SK-N-SH (cell line): ENCODE measurements around the gene SNX10. TPM values are rescaled to one million over a fixed set of nuclear protein-coding genes. Genes with fewer than 3 reads are reported as not detected.
A peak's percentile ranks its signal among the peaks of the same experiment; 100 is the strongest.

Source experiments
- CTCF ChIA-PET: fragments of 300-600, 350-600 bp; formaldehyde crosslinking; extraction: SDS; loops from one replicate; lab custom pipeline; 2021; lab: Yijun Ruan, JAX
- POLR2A ChIA-PET: fragments of 350-600 bp; sonication (Branson Sonifier 250); formaldehyde crosslinking; extraction: SDS; loops from one replicate; lab custom pipeline; 2020; ENCODE audit warnings: antibody characterized with exemption, inconsistent platforms; lab: Yijun Ruan, JAX
- DNase-seq: peaks from one replicate; pipeline ENCODE4 v3.0.0; 2012
- H2AFZ ChIP-seq: fragments of 200-600 bp; sonication (generic); 2 replicates; pipeline ENCODE4 v1.8.1; 2016; ENCODE audit warnings: antibody characterized with exemption, mild to moderate bottlenecking, low read depth
- H3F3A ChIP-seq: fragments of 200-600 bp; sonication (generic); replicated peaks from 2 replicates; pipeline ENCODE3; 2016; ENCODE audit warnings: antibody characterized with exemption, mild to moderate bottlenecking; ENCODE audit not compliant: insufficient read depth
- H3K27ac ChIP-seq, 2 experiments: fragments of 200-500 bp in 1 of 2; fragments of 200-600 bp in 1 of 2; sonication (Bioruptor generic) in 1 of 2; sonication (generic), shearing (Covaris generic) in 1 of 2; 2 replicates each; pipeline versions ENCODE4 v1.5.1 to v1.6.1; 2014 to 2016; ENCODE audit warnings: low read depth in 2 of 2, inconsistent platforms in 1 of 2, low read length in 1 of 2, mild to moderate bottlenecking in 1 of 2, mixed read lengths in 1 of 2
- H3K27me3 ChIP-seq: fragments of 200-600 bp; sonication (generic), shearing (Covaris generic); 2 replicates; pipeline ENCODE4 v1.6.1; 2016; ENCODE audit warnings: mixed run types; ENCODE audit not compliant: insufficient read depth
- H3K36me3 ChIP-seq, 2 experiments: fragments of 200-500 bp in 1 of 2; fragments of 200-600 bp in 1 of 2; sonication (Bioruptor generic) in 1 of 2; sonication (generic) in 1 of 2; replicated peaks in 1 of 2; 2 replicates each; pipeline versions ENCODE3 to v1.5.1; 2014 to 2016; ENCODE audit warnings: low read length in 1 of 2, mild to moderate bottlenecking in 1 of 2; ENCODE audit not compliant: insufficient read depth in 2 of 2, control insufficient read depth in 1 of 2
- H3K4me1 ChIP-seq, 2 experiments: fragments of 200-500 bp in 1 of 2; fragments of 200-600 bp in 1 of 2; sonication (Bioruptor generic) in 1 of 2; sonication (generic), shearing (Covaris generic) in 1 of 2; 2 replicates each; pipeline versions ENCODE4 v1.5.1 to v1.6.1; 2014 to 2016; ENCODE audit warnings: low read depth in 1 of 2, low read length in 1 of 2, mixed run types in 1 of 2; ENCODE audit not compliant: insufficient read depth in 2 of 2, control insufficient read depth in 1 of 2
- H3K4me2 ChIP-seq: fragments of 200-600 bp; sonication (generic), shearing (Covaris generic); 2 replicates; pipeline ENCODE4 v1.6.1; 2017; ENCODE audit warnings: mixed run types
- H3K4me3 ChIP-seq, 2 experiments: fragments of 200-500 bp in 1 of 2; fragments of 200-600 bp in 1 of 2; sonication (Bioruptor generic) in 1 of 2; sonication (generic), shearing (Covaris generic) in 1 of 2; 2 replicates each; pipeline versions ENCODE4 v1.5.1 to v1.8.1; 2014 to 2016; ENCODE audit warnings: low read depth in 2 of 2, inconsistent platforms in 1 of 2, low read length in 1 of 2, mild to moderate bottlenecking in 1 of 2, mixed read lengths in 1 of 2, moderate library complexity in 1 of 2
- H3K79me2 ChIP-seq: fragments of 200-600 bp; sonication (generic); 2 replicates; pipeline ENCODE4 v1.8.1; 2017; ENCODE audit warnings: mild to moderate bottlenecking; ENCODE audit not compliant: insufficient read depth
- H3K9ac ChIP-seq: fragments of 200-600 bp; sonication (generic); 2 replicates; pipeline ENCODE4 v1.6.1; 2017; ENCODE audit warnings: mixed run types
- H3K9me2 ChIP-seq: fragments of 200-600 bp; sonication (generic); 2 replicates; pipeline ENCODE4 v1.6.1; 2017; ENCODE audit warnings: mixed run types
- H3K9me3 ChIP-seq: fragments of 200-600 bp; sonication (generic); 2 replicates; pipeline ENCODE4 v1.6.1; 2017; ENCODE audit warnings: mixed run types, mild to moderate bottlenecking, moderate library complexity
- H4K20me1 ChIP-seq: fragments of 200-600 bp; sonication (generic); 2 replicates; pipeline ENCODE4 v1.6.1; 2017; ENCODE audit warnings: mild to moderate bottlenecking, mixed run types; ENCODE audit not compliant: insufficient read depth
- ELF1 ChIP-seq: IDR thresholded peaks from 2 replicates; pipeline ENCODE4 v1.4.0; 2012
- GABPA ChIP-seq: IDR thresholded peaks from 2 replicates; pipeline ENCODE4 v1.4.0; 2012; ENCODE audit warnings: low read depth, mild to moderate bottlenecking
- MEF2A ChIP-seq: IDR thresholded peaks from 2 replicates; pipeline ENCODE4 v1.4.0; 2012; ENCODE audit warnings: low read depth, borderline replicate concordance
- NRF1 ChIP-seq: IDR thresholded peaks from 2 replicates; pipeline ENCODE4 v1.6.1; 2012; ENCODE audit warnings: low read depth, mild to moderate bottlenecking, low read length
- RCOR1 ChIP-seq: fragments of 150-350 bp; IDR thresholded peaks from 2 replicates; pipeline ENCODE4 v1.6.1; 2017; ENCODE audit warnings: antibody characterized with exemption, low read length
- RXRA ChIP-seq: IDR thresholded peaks from 2 replicates; pipeline ENCODE4 v1.4.0; 2012; ENCODE audit warnings: low read depth, mild to moderate bottlenecking, borderline replicate concordance
- TCF12 ChIP-seq: IDR thresholded peaks from 2 replicates; pipeline ENCODE4 v1.4.0; 2012
- WGBS: methylation state at CpG from one replicate; pipeline ENCODE4 v1.1.6; 2017; ENCODE audit warnings: low lambda C conversion rate; 5-methylcytosine and 5-hydroxymethylcytosine counted together
- polyA plus RNA-seq, 3 experiments: library from polyadenylated mRNA; depleted of rRNA; stranded (reverse); fragments of >200 nt; gene quantifications; 2 replicates each; pipeline ENCODE4 v1.2.3, GENCODE V29; 2012
- TF ChIP-seq, protein P1 (sequence below): fragments of 150-350 bp; IDR thresholded peaks from 2 replicates; pipeline ENCODE4 v1.6.1; 2017; ENCODE audit warnings: antibody characterized with exemption, low read length, low read depth, borderline replicate concordance
- TF ChIP-seq, protein P2 (sequence below): IDR thresholded peaks from 2 replicates; pipeline ENCODE4 v1.4.0; 2012; ENCODE audit warnings: low read depth, borderline replicate concordance
- TF ChIP-seq, protein P3 (sequence below): IDR thresholded peaks from 2 replicates; pipeline ENCODE4 v1.6.1; 2012; ENCODE audit warnings: mild to moderate bottlenecking, low read depth, low read length, moderate library complexity

Gene SNX10
- polyA plus RNA-seq, 1 of the 3 experiments (the other 2 are of a cell fraction), result 0.02 TPM

DNA sequence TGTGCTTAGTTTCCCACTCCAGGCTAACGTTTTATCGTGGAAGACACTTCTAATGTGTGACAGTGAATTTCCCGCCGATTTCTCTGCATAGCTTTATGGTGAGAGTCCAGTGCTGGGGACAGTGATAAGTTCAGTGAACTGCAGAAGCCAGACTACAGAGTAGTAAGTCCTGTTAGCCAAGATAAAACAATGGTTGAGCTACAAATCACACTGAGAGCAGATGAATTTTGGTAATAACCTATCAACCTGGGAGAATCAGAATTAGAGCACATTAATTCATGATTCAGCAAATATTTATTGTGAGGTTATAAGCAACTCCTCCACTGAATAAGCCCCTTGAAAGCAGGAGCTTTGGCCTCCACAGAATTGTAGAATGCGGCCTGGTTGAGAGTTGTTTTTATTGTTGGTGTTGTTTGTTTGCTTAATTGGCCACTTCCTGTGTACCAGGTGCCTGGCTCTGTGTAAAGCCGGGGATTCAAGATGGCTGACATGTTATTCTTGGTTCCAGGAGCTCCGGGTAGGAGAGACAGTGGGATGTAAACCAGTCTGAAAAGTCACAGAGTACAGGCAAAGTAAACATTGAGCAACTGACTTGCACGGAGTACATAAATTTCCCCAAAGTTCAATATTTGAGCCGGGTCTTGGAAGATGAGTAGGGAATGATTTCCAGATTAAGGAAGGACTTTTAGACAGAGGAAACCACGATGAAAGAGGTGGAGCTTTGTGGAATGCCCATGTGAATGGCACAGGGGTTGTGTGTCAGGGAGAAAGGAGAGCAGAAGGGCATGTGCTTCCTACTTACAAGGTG lies 112.7 kb downstream of the SNX10 start:
- TF ChIP-seq NRF1 (no peak), ELF1 (0 out of 2 replicates have a peak, but pooled peaks have one; percentile 8)
- Histone ChIP-seq H3K9me2 (no peaks in the 10 kb centered on the region; the same call in 1 of the 2 replicates), H3K9me3 (no peaks in the 10 kb centered on the region), H3K9ac (no peak overlapping the region), H3F3A (no peaks in the 10 kb centered on the region), H2AFZ (no peak overlapping the region), H3K36me3 (no peaks in the 10 kb centered on the region), H4K20me1 (no peaks in the 10 kb centered on the region), H3K4me3 (no peak overlapping the region), H3K4me2 (no peak overlapping the region), H3K27ac (no peak overlapping the region), H3K4me1 (peaks cover 0 to 9% of the 10 kb centered on the region in 2 experiments; a peak in 1 of 4 replicates), H3K27me3 (0 out of 2 replicates have a peak, but pooled peaks cover 10% of the 10 kb centered on the region), H3K79me2 (no peaks in the 10 kb centered on the region)
- DNase-seq, result no peak
- CTCF ChIA-PET, result interaction anchor here (0.6 to 2.1 kb wide), 13 partner anchors 9 to 757 kb away, joined by 3 to 7 read pairs (median 3); no protein-coding TSS in a partner anchor
- POLR2A ChIA-PET, result no interaction called here
- 56% methylated on average over 10 of the region's 10 CpGs for WGBS

DNA sequence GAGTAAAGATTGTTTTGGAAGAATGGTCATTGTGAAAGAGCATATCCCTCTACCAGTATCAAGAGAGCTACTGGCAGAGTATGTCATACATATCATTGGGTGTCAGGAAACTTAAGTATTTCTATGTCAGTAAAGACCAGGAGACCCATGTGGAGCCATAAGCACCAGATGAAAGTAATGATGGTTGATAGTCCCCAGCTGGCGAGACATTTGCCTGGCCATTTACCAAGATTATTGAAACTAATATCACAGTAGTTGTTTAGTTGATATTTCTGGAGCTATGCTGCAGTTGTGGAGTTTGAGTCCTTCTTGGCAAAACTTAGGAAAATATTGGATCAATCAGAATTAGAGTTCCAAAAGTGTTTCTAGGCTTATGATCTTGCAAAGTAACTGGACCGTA lies 114.8 kb downstream of the SNX10 start:
- Histone ChIP-seq H3K4me2 (no peak overlapping the region), H3F3A (no peaks in the 10 kb centered on the region), H3K9me2 (no peaks in the 10 kb centered on the region; the same call in 1 of the 2 replicates), H3K27ac (no peak overlapping the region), H3K36me3 (no peaks in the 10 kb centered on the region), H3K27me3 (no peaks in the 10 kb centered on the region), H3K4me3 (no peak overlapping the region), H2AFZ (no peak overlapping the region), H4K20me1 (no peaks in the 10 kb centered on the region), H3K79me2 (no peaks in the 10 kb centered on the region), H3K9me3 (no peaks in the 10 kb centered on the region), H3K4me1 (no peaks in the 10 kb centered on the region), H3K9ac (no peak overlapping the region)
- CTCF ChIA-PET, result no interaction called here
- POLR2A ChIA-PET, result no interaction called here
- DNase-seq, result no peak
- WGBS, result 70% methylated on average over 2 of the region's 2 CpGs
- TF ChIP-seq, protein P1, sequence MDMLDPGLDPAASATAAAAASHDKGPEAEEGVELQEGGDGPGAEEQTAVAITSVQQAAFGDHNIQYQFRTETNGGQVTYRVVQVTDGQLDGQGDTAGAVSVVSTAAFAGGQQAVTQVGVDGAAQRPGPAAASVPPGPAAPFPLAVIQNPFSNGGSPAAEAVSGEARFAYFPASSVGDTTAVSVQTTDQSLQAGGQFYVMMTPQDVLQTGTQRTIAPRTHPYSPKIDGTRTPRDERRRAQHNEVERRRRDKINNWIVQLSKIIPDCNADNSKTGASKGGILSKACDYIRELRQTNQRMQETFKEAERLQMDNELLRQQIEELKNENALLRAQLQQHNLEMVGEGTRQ, result no peak
- TF ChIP-seq TCF12 (no peak), GABPA (no peak), RXRA (no peak)

DNA sequence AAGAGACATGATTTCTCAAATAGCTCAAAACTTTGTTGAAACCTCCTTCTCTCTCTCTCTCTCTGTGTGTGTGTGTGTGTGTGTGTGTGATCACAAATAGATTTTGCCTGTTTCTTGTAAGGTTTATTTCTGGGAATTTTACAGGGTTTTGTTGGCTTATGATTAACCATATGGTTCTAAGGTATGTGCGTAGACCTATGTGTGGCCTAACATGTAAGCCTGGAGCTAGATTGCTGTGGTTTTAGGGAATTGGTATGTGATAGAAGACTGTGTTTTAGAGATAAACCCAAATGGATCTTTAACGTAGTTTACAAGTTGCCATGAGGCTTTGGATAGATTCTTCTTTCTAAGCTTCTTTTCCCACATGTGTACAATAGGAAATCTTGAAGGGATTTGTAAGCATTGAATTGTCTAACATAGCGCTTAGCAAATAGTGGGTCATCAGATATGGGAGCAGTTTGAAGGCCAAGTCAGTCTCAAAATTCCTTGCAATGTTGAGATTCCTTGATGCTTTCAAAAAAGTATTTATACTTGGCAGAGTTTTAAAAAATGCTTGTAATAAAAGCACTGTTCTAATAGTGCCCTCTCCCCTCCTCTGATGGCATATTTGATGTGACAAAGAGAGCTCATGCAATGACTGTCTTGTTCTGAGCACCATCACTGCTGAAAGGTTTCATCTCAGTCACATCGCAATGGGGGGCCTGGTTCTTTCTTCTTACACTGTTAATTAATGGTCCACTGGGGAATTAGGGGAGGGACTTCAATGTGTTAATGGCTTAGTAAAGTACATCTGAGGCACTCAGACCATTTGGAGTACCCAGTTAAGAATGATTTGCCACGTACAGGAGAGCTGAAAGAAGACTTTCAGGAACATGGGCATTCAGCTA lies 118.2 kb downstream of the SNX10 start:
- no peaks in the 10 kb centered on the region; a peak in 1 of 4 replicates for H3K4me1 ChIP-seq
- H3K4me2 ChIP-seq, result no peak overlapping the region
- no peak overlapping the region for H3K4me3 ChIP-seq
- DNase-seq, result no peak
- 52% methylated on average over 5 of the region's 5 CpGs for WGBS
- ChIA-PET CTCF (interaction anchor here (0.9 to 2.8 kb wide), 11 partner anchors 10 to 258 kb away, joined by 3 to 11 read pairs (median 3); no protein-coding TSS in a partner anchor), POLR2A (no interaction called here)
- no peaks in the 10 kb centered on the region; the same call in 1 of the 2 replicates for H3K9me2 ChIP-seq
- H3F3A ChIP-seq, result no peaks in the 10 kb centered on the region
- no peaks in the 10 kb centered on the region for H4K20me1 ChIP-seq
- no peaks in the 10 kb centered on the region for H3K79me2 ChIP-seq
- H2AFZ ChIP-seq, result no peak overlapping the region
- H3K27ac ChIP-seq, result no peak overlapping the region
- H3K9ac ChIP-seq, result no peak overlapping the region
- no peaks in the 10 kb centered on the region for H3K9me3 ChIP-seq
- H3K27me3 ChIP-seq, result no peaks in the 10 kb centered on the region
- H3K36me3 ChIP-seq, result no peaks in the 10 kb centered on the region
- TF ChIP-seq, protein P2, sequence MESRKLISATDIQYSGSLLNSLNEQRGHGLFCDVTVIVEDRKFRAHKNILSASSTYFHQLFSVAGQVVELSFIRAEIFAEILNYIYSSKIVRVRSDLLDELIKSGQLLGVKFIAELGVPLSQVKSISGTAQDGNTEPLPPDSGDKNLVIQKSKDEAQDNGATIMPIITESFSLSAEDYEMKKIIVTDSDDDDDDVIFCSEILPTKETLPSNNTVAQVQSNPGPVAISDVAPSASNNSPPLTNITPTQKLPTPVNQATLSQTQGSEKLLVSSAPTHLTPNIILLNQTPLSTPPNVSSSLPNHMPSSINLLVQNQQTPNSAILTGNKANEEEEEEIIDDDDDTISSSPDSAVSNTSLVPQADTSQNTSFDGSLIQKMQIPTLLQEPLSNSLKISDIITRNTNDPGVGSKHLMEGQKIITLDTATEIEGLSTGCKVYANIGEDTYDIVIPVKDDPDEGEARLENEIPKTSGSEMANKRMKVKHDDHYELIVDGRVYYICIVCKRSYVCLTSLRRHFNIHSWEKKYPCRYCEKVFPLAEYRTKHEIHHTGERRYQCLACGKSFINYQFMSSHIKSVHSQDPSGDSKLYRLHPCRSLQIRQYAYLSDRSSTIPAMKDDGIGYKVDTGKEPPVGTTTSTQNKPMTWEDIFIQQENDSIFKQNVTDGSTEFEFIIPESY, result no peak
- TF ChIP-seq GABPA (no peak), MEF2A (no peak), RCOR1 (no peak)
- TF ChIP-seq, protein P3, sequence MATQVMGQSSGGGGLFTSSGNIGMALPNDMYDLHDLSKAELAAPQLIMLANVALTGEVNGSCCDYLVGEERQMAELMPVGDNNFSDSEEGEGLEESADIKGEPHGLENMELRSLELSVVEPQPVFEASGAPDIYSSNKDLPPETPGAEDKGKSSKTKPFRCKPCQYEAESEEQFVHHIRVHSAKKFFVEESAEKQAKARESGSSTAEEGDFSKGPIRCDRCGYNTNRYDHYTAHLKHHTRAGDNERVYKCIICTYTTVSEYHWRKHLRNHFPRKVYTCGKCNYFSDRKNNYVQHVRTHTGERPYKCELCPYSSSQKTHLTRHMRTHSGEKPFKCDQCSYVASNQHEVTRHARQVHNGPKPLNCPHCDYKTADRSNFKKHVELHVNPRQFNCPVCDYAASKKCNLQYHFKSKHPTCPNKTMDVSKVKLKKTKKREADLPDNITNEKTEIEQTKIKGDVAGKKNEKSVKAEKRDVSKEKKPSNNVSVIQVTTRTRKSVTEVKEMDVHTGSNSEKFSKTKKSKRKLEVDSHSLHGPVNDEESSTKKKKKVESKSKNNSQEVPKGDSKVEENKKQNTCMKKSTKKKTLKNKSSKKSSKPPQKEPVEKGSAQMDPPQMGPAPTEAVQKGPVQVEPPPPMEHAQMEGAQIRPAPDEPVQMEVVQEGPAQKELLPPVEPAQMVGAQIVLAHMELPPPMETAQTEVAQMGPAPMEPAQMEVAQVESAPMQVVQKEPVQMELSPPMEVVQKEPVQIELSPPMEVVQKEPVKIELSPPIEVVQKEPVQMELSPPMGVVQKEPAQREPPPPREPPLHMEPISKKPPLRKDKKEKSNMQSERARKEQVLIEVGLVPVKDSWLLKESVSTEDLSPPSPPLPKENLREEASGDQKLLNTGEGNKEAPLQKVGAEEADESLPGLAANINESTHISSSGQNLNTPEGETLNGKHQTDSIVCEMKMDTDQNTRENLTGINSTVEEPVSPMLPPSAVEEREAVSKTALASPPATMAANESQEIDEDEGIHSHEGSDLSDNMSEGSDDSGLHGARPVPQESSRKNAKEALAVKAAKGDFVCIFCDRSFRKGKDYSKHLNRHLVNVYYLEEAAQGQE, result no peak
